NCI-H446 (cell line): ENCODE results near the gene APLP1.
"Not testable (repeated sequence)": the region's sequence is repeated elsewhere in the genome, so short reads cannot be mapped to it uniquely, and the experiment has no call there.

Experiments used
- DNase-seq, 2 experiments: peaks; one replicate each; lab custom pipeline; 2025; lab: John Stamatoyannopoulos, UW

APLP1 gene

DNA sequence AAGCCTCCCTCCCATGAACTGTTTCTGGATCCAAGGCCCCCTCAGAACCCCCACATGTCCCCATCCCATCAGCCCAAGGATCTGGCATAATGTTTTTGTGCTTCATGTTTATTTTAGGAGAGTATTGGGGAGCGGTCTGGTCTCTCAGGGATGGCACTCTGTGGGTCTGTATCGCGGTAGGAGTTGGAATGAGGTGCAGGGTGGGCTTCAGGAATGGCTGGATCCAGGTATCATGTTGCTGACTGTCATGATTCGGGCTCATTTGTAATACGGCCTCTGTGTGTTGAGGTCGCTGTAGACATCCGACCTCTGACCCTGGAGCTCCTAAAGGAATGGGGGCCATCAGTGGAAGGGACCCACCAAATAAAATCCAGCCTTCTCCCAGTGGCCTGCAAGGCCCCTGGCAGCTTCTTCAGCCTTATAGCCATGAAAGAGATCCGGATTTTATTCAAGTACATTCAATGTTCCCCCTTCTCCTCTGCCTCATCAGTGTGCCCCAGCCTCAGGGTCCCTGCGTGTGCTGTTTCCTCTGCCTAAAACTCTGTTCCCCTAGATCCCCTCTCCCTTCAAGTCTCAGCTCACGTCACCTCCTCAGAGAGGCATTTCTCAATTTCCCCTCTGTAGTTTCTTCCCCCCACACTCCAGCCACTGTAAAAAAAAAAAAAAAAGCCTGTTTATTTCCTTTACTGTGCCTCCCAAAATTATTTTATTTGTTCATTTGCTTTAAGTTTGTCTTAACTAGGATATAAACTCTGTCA is 36.1 kb downstream of the APLP1 start:
- no peak for DNase-seq

DNA sequence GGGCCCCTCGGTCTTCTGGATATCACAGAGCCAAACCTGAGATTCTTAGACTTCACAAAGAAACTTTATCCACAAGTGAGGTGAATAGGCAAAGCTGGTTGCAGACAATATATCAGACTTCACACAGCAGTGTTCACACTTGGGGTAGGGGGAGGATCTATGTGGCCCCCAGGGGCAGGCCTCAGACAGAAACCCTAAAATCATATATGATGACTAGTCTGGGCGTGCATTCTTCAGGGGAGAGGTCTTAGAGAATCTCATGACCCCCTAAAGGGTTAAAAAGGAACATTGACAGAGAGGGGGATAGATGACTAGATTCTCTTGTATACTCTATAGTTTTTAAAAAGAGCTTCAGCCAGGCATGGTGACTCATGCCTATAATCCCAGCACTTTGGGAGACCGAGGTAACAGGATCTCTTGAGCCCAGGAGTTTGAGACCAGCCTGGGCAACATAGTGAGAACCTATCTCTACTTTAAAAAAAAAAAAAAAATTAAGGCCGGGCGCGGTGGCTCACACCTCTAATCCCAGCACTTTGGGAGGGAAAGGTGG is 36.9 kb downstream of the APLP1 start:
- DNase-seq: no peak

GRCh38 chr19:35907377-35907745 is 39.0 kb downstream of the APLP1 start:
- no peak for DNase-seq

DNA sequence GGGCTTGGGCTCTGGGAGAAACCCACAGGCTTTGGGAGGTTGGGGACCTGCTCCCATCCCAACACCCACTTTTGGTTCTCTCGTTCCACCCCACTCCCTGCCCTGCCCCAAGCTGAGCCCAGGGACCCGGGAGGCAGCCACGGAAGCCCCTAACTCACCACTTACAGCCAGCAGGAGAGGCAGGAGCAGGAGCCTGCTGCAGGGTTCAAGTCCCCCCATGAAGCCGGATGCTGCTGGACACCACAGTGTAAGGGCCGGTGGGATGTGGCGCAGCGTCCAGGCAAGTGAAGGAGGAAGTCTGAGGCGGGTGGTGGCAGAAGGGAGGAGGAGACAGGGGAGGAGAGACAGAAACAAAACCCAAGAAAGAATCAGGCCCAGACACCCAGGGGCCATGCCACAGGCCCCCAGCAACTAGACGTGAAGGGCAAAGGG is 39.7 kb downstream of the APLP1 start, which contains the start of gene TYROBP:
Gene TYROBP, minus strand, starts transcription at position 286 of the 432 bp plus-strand sequence. Its CDS starts 67 bp downstream, at position 219.
- no peak for DNase-seq

DNA sequence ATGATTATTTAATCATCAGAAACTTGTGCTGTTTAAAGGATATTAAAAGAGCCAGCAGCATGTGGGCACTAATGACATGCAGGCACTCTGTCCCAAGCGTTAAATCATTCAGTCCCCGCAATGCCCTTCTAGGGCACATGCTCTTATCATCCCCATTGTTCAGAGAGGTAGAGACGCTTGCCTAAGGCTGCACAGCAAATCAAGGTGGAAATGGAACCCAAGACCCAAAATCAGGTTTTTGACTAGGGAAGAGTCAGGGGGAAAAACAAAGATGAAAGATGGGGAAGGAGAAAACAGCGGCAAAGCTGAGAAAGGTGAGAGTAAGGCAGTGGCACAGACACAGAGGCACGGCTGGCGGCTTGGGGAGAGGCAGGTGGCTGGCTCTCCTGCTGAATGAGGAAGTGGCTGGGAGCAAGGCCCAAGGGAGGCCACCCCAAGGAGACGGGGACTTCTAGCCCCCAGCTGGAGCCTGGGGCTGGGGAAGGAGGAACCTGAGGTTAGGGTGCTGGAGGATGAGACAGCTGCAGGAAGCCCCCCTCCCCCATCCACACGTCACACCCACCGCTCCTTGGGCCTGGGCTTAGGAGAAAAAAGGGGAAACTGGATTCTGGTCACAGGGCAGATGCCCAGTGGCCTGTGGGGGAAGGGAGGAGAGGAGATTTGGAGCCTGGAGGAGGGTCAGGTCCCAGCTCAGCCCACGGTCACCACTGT is 40.8 kb downstream of the APLP1 start:
- DNase-seq: no peak

DNA sequence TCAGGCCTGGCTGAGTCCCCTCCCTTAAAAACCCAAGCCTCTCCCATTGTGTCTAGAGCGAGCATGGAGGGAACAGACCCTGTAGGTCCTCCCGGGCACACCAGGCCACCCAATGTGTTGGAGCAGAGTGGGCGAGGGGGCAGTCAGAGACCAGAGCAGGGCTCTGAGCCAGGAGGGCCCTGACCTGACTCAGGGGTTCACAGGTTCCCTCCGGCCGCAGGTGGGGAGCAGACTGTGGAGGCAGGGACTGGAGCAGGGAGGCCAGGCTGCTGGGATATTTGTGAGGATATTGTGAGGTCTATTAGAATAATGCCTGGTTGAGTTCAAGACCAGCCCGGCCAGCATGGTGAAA is 41.3 kb downstream of the APLP1 start:
- no peak for DNase-seq

GRCh38 chr19:35910355-35910754 is 42.0 kb downstream of the APLP1 start:
- not testable (repeated sequence) for DNase-seq

GRCh38 chr19:35911173-35911572 is 42.8 kb downstream of the APLP1 start:
- no peak for DNase-seq

DNA sequence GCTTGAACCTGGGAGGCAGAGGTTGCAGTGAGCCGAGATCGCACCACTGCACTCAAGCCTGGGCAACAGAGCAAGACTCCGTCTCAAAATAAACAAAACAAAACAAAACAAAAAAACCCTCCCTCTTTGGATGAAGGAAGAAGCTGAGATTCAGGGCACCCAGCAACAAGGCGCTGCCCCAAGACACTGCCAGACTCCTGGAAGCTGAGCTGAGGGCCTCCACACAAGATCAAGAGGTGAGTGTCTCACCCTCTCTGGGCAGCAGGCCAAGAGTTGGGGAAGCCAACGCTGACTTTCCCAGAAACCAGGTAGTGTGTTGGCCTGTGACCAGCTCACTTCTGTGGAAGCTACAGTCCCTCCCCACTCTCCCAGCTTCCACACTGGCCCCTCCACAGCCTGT is 43.4 kb downstream of the APLP1 start:
- no peak for DNase-seq

DNA sequence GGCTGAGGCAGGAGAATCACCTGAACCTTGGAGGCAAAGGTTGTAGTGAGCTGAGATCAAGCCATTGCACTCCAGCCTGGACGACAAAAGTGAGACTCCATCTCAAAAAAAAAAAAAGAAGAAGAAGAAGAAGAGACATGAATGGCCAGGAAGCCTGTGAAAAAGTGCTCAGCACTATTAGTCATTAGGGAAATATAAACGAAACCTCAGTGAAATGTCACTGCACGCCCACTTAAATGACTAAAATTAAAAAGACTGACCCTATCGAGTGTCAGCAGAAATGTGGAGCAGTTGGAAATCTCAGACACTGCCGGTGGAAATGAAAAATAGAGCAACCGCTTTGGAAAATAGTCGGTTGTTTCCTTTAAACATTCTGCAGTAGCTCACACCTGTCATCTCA is 45.2 kb downstream of the APLP1 start:
- no peak for DNase-seq

- DNase-seq: no peak
Observed at GRCh38 chr19:35915443-35915842, 47.1 kb downstream of the APLP1 start.

DNA sequence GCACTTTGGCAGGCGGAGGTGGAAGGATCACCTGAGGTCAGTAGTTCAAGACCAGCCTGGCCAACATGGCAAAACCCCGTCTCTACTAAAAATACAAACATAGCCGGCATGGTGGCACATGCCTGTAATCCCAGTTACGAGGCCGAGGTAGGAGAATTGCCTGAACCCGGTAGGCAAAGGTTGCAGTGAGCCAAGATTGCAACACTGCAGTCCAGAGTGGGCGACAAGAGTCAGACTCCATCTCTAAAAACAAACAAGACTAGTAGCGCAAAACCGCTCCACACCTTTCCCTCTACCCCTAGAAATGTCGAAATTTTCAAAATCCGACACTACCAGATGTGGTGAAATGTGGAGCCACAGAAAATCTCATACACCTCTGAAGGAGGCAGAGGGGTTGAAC is 50.9 kb downstream of the APLP1 start:
- no peak for DNase-seq

- DNase-seq: no peak
Observed at GRCh38 chr19:35921012-35921411, 52.6 kb downstream of the APLP1 start.

- DNase-seq: no peak
Observed at GRCh38 chr19:35925501-35925900, 57.1 kb downstream of the APLP1 start.

GRCh38 chr19:35928507-35928906 is 60.1 kb downstream of the APLP1 start:
- DNase-seq: no peak
